ENCODE data around the gene RNF168. TPM values are rescaled to one million over a fixed set of nuclear protein-coding genes. Genes with fewer than 3 reads are reported as not detected.

RNF168 gene
- total and polyA plus RNA-seq, 2 donors (not counting 1 experiment from before 2014, with no cell fraction given) = 3.4 to 42.7 TPM

DNA sequence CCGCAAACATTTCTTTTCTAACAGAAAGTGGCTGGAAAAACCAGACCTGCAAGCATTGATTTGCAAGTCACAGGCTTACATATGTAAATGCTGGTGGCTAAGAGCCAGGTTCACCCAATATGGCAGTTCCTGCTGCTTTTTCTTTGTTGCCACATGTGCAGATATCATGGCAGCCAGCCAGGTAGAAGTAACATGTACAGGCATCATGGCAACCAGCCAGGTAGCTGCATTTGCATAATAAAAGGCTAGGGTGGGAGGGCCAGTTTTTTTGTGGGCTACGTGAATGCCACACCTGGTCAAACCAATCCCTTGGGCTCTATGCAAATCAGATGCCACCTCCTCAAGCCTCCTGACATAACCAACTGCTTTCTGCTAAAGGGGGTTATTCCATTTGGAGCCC is 14.4 kb upstream of the RNF168 start:
- peaks cover 7 to 70% (median 61%) of the 10 kb centered on the region in 3 donors for H3K9me3 ChIP-seq (ENCODE audit: control extremely low read depth in 1 of 3, control insufficient read depth in 2 of 3, insufficient read depth in 1 of 3, low read length in 2 of 3)
- H3K27me3 ChIP-seq (replicated peaks in 1 of 4; ENCODE audit: control extremely low read depth in 1 of 4, control insufficient read depth in 3 of 4, insufficient read depth in 4 of 4, low read length in 3 of 4) = no peaks in the 10 kb centered on the region
- TF ChIP-seq EZH2 (IDR thresholded peaks at IDR 0.05; ENCODE audit: borderline replicate concordance, insufficient read depth, low read depth, low read length, poor library complexity, severe bottlenecking) = no peak
- TF ChIP-seq, protein P1, sequence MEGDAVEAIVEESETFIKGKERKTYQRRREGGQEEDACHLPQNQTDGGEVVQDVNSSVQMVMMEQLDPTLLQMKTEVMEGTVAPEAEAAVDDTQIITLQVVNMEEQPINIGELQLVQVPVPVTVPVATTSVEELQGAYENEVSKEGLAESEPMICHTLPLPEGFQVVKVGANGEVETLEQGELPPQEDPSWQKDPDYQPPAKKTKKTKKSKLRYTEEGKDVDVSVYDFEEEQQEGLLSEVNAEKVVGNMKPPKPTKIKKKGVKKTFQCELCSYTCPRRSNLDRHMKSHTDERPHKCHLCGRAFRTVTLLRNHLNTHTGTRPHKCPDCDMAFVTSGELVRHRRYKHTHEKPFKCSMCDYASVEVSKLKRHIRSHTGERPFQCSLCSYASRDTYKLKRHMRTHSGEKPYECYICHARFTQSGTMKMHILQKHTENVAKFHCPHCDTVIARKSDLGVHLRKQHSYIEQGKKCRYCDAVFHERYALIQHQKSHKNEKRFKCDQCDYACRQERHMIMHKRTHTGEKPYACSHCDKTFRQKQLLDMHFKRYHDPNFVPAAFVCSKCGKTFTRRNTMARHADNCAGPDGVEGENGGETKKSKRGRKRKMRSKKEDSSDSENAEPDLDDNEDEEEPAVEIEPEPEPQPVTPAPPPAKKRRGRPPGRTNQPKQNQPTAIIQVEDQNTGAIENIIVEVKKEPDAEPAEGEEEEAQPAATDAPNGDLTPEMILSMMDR (IDR thresholded peaks at IDR 0.05) = no peak
- H3K79me2 ChIP-seq (ENCODE audit: control insufficient read depth, insufficient read depth, low read length) = no peaks in the 10 kb centered on the region
- no peak overlapping the region for H3K9ac ChIP-seq (ENCODE audit: low read length)
- H2AFZ ChIP-seq (ENCODE audit: insufficient read depth, low read depth, low read length, poor library complexity, severe bottlenecking) = no peak overlapping the region
- H3K4me3 ChIP-seq (ENCODE audit: control extremely low read depth in 1 of 5, extremely low read depth in 1 of 5, insufficient read depth in 1 of 5, low read depth in 2 of 5, low read length in 4 of 5) = no peak overlapping the region
- Mint-ChIP-seq H3K27me3 (peaks cover 7% of the 10 kb centered on the region), H3K4me3 (no peak overlapping the region), H3K27ac (no peak overlapping the region), H3K4me1 (no peaks in the 10 kb centered on the region), H3K9me3 (ENCODE audit: insufficient read depth) (peaks cover 36% of the 10 kb centered on the region)
- ATAC-seq (ENCODE audit: low read depth) (no peak), DNase-seq (no peak)
- H4K20me1 ChIP-seq (ENCODE audit: control insufficient read depth, insufficient read depth, low read length, poor library complexity, severe bottlenecking) = no peaks in the 10 kb centered on the region
- no peaks in the 10 kb centered on the region for H3K4me1 ChIP-seq (ENCODE audit: control insufficient read depth in 2 of 2, insufficient read depth in 2 of 2, low read length in 2 of 2)
- H3K27ac ChIP-seq (ENCODE audit: low read length in 2 of 2) = no peak overlapping the region
- intact Hi-C loops (cut with micrococcal nuclease) = no loop called here
- no peak overlapping the region for H3K4me2 ChIP-seq (replicated peaks; ENCODE audit: low read depth, low read length, poor library complexity, severe bottlenecking)
- WGBS (ENCODE audit: insufficient coverage) = 100% methylated on average over 1 of the region's 2 CpGs
- no peaks in the 10 kb centered on the region for H3K36me3 ChIP-seq (replicated peaks in 1 of 2; ENCODE audit: control extremely low read depth in 1 of 2, control insufficient read depth in 1 of 2, extremely low read depth in 1 of 2, insufficient read depth in 2 of 2, low read length in 1 of 2)
- ChIA-PET CTCF (interaction anchor here (1.2 to 2.1 kb wide), 4 partner anchors 11 to 444 kb away, joined by 3 to 9 read pairs (median 6); no protein-coding TSS in a partner anchor), POLR2A (no interaction called here)

- H2AFZ ChIP-seq (ENCODE audit: insufficient read depth, low read depth, low read length, poor library complexity, severe bottlenecking) = no peak overlapping the region
- no peaks in the 10 kb centered on the region for H3K36me3 ChIP-seq (replicated peaks in 1 of 2; ENCODE audit: control extremely low read depth in 1 of 2, control insufficient read depth in 1 of 2, extremely low read depth in 1 of 2, insufficient read depth in 2 of 2, low read length in 1 of 2)
- H3K9ac ChIP-seq (ENCODE audit: low read length) = no peak overlapping the region
- CTCF ChIA-PET = interaction anchor here (1.9 to 2.1 kb wide), 3 partner anchors 12 to 264 kb away, joined by 6 to 9 read pairs (median 7); no protein-coding TSS in a partner anchor
- no peak for TF ChIP-seq EZH2 (IDR thresholded peaks at IDR 0.05; ENCODE audit: borderline replicate concordance, insufficient read depth, low read depth, low read length, poor library complexity, severe bottlenecking)
- TF ChIP-seq, protein P1 (IDR thresholded peaks at IDR 0.05) = no peak
- no peaks in the 10 kb centered on the region for H4K20me1 ChIP-seq (ENCODE audit: control insufficient read depth, insufficient read depth, low read length, poor library complexity, severe bottlenecking)
- Mint-ChIP-seq H3K27ac (no peak overlapping the region), H3K27me3 (peaks cover 7% of the 10 kb centered on the region), H3K4me1 (no peaks in the 10 kb centered on the region), H3K4me3 (no peak overlapping the region), H3K9me3 (ENCODE audit: insufficient read depth) (peaks cover 33% of the 10 kb centered on the region)
- H3K4me2 ChIP-seq (replicated peaks; ENCODE audit: low read depth, low read length, poor library complexity, severe bottlenecking) = no peak overlapping the region
- WGBS (ENCODE audit: insufficient coverage) = no CpG with 5 or more reads among the region's 2 CpGs
- no peaks in the 10 kb centered on the region for H3K4me1 ChIP-seq (ENCODE audit: control insufficient read depth in 2 of 2, insufficient read depth in 2 of 2, low read length in 2 of 2)
- no peaks in the 10 kb centered on the region for H3K27me3 ChIP-seq (replicated peaks in 1 of 4; ENCODE audit: control extremely low read depth in 1 of 4, control insufficient read depth in 3 of 4, insufficient read depth in 4 of 4, low read length in 3 of 4)
- no peak overlapping the region for H3K27ac ChIP-seq (ENCODE audit: low read length in 2 of 2)
- no peaks in the 10 kb centered on the region for H3K79me2 ChIP-seq (ENCODE audit: control insufficient read depth, insufficient read depth, low read length)
- peaks cover 7 to 66% (median 60%) of the 10 kb centered on the region in 3 donors for H3K9me3 ChIP-seq (ENCODE audit: control extremely low read depth in 1 of 3, control insufficient read depth in 2 of 3, insufficient read depth in 1 of 3, low read length in 2 of 3)
- POLR2A ChIA-PET = no interaction called here
- no peak overlapping the region for H3K4me3 ChIP-seq (ENCODE audit: control extremely low read depth in 1 of 5, extremely low read depth in 1 of 5, insufficient read depth in 1 of 5, low read depth in 2 of 5, low read length in 4 of 5)
- ATAC-seq (ENCODE audit: low read depth) (no peak), DNase-seq (no peak)
- intact Hi-C loops (cut with micrococcal nuclease) = no loop called here
Observed at GRCh38 chr3:196517162-196517800, 13.7 kb upstream of the RNF168 start.

Measured in B cell (primary cell).